A549 treated with CORT108297 at 1 μM for 4 hours (cell line): ENCODE data around the gene TIMM29. TPM values are rescaled to one million over a fixed set of nuclear protein-coding genes. Genes with fewer than 3 reads are reported as not detected.

Experiments
- total RNA-seq: library from RNA; stranded (reverse); fragments of 200-300 nt; extraction: Qiagen RNA extraction; gene quantifications from 5 replicates; pipeline ENCODE4 v1.2.3, GENCODE V29; 2022

Gene TIMM29
- total RNA-seq: 11.5 to 19.6 TPM (median 18.4 TPM) in 5 replicates

DNA sequence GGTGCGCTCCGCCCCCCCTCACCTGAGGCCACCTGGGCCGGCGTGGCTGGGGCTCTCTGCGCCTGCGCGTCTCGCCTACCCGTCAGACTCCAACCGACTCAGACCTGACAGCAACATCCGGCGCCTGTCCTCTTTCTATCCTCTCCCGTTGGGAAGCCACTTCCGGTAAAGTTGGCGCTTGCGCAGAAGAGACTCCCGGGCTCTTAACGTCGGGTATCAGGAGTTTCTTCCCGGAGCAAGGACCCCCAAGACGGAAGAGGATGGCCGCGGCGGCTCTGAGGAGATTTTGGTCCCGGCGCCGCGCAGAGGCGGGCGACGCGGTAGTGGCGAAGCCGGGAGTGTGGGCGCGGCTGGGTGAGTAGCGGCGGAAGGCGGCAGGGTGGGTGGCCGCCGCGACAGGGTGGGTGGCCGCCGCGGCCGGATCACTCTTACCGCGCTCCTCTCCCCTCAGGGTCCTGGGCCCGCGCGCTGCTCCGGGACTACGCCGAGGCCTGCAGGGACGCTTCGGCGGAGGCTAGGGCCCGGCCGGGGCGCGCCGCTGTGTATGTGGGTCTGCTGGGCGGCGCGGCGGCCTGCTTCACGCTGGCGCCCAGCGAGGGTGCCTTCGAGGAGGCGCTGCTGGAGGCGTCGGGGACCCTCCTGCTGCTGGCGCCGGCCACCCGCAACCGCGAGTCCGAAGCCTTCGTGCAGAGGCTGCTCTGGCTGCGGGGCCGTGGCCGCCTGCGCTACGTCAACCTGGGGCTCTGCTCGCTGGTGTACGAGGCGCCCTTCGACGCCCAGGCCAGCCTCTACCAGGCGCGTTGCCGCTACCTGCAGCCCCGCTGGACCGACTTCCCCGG is at the start of gene TIMM29, which contains the start of gene YIPF2:
TSS of gene TIMM29 (plus strand) at position 249 of the 839 bp plus-strand sequence. CDS start at position 261, 12 bp downstream.
TSS of gene YIPF2 (minus strand) at position 77 of the 839 bp plus-strand sequence. CDS start 229 bp downstream, outside the sequence.

DNA sequence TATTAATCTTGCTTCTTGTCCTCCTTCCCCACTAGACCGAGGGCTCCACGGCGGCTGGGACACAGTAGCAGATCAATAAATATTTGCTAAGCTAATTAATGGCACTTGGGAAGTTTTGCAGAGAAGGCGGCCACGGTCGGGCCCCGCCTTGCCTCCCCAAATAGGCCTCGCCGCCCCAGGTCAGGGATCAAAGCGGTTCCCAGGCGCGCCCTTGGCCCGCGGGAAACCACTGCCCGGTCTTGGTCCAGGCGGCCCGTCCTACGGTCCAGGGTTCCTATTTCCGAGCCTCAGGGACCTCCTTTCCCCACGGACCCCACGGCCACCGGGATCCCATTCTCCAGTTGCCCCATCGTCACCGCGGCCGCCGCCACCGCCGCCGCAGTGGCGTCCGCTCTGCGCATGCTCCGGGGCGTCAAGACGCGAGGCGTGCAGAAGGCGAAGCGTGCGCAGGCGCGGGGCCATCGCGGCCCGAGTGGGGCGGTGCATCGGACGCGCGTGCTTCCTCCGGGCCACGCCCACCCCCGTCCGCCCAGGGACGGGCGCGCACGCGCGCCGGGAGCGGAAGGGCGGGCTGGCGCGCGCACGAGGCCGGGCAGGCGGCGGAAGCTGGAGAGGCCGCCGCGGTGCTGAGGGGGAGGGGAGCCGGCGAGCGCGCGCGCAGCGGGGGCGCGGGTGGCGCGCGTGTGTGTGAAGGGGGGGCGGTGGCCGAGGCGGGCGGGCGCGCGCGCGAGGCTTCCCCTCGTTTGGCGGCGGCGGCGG is 31.9 kb downstream of the TIMM29 start, which contains the start of gene SMARCA4:
TSS of gene SMARCA4 (plus strand) at position 717 of the 759 bp plus-strand sequence. CDS start 23,122 bp downstream, outside the sequence.

Other genes with a start within 250 kb of the TIMM29 start
- gene QTRT1, start 227.4 kb upstream of the TIMM29 start, total RNA-seq: 27.7 to 39.3 TPM (median 36.7 TPM) in 5 replicates
- gene DNM2, start 210.7 kb upstream of the TIMM29 start, total RNA-seq: 49.7 to 58.5 TPM (median 54.2 TPM) in 5 replicates
- gene TMED1, start 92.6 kb upstream of the TIMM29 start, total RNA-seq: 23.9 to 32.2 TPM (median 31.7 TPM) in 5 replicates
- 0.10 to 0.38 TPM in 2 of 5 replicates, not detected in the others for gene C19orf38, start 80.4 kb upstream of the TIMM29 start, total RNA-seq
- 35.2 to 52.7 TPM (median 48.7 TPM) in 5 replicates for gene CARM1, start 57.3 kb upstream of the TIMM29 start, total RNA-seq
- 18.1 to 21.5 TPM (median 20.6 TPM) in 5 replicates for gene YIPF2, start 172 bp upstream of the TIMM29 start, total RNA-seq
- gene SMARCA4, start 32.2 kb downstream of the TIMM29 start, total RNA-seq: 7.7 to 12.3 TPM (median 9.8 TPM) in 5 replicates
- 24.0 to 29.8 TPM (median 26.6 TPM) in 5 replicates for gene LDLR, start 160.7 kb downstream of the TIMM29 start, total RNA-seq
- 11.2 to 17.3 TPM (median 15.3 TPM) in 5 replicates for gene SPC24, start 227.0 kb downstream of the TIMM29 start, total RNA-seq